HL-60 (cell line): ENCODE data around the gene UBXN10.

ENCODE experiments used
- DNase-seq, 2 experiments: peaks; one replicate each; pipeline ENCODE4 v3.0.0-alpha.2; 2010 to 2020; ENCODE audit warnings: low read depth in 1 of 2, low spot score in 1 of 2
- H3K27ac ChIP-seq: fragments of 250-450 bp; sonication (Bioruptor Pico); replicated peaks from 2 replicates; pipeline ENCODE4 v1.5.1; 2020; ENCODE audit warnings: mild to moderate bottlenecking, moderate library complexity
- H3K27me3 ChIP-seq: fragments of 250-450 bp; sonication (Bioruptor Pico); 2 replicates; pipeline ENCODE4 v1.5.1; 2021; ENCODE audit warnings: mild to moderate bottlenecking, moderate library complexity; ENCODE audit not compliant: insufficient read depth, poor library complexity, severe bottlenecking
- H3K4me3 ChIP-seq: replicated peaks from 2 replicates; pipeline ENCODE4 v1.5.1; 2011; ENCODE audit warnings: mild to moderate bottlenecking, control low read depth, low read length; ENCODE audit not compliant: insufficient read depth
- CTCF ChIP-seq: IDR thresholded peaks from one replicate; pipeline ENCODE4 v1.5.1; 2011; ENCODE audit warnings: low read length, control low read depth, inconsistent platforms; ENCODE audit not compliant: insufficient read depth
- GABPA ChIP-seq: IDR thresholded peaks from 2 replicates; pipeline ENCODE4 v1.6.1; 2012; ENCODE audit warnings: low read depth
- POLR2AphosphoS5 ChIP-seq: IDR thresholded peaks from 2 replicates; pipeline ENCODE4 v1.6.1; 2012; ENCODE audit warnings: low read depth
- REST ChIP-seq: IDR thresholded peaks from 2 replicates; pipeline ENCODE4 v1.6.1; 2012; ENCODE audit warnings: low read depth; ENCODE audit not compliant: insufficient replicate concordance
- SPI1 ChIP-seq: IDR thresholded peaks from 2 replicates; pipeline ENCODE4 v1.6.1; 2012; ENCODE audit warnings: low read depth, mild to moderate bottlenecking, borderline replicate concordance

Gene UBXN10

GRCh38 chr1:20180129-20180843 lies 5.6 kb upstream of the UBXN10 start:
- Histone ChIP-seq H3K27ac (no peak overlapping the region), H3K27me3 (no peaks in the 10 kb centered on the region), H3K4me3 (no peak overlapping the region)
- no peak for DNase-seq
- TF ChIP-seq CTCF (no peak), REST (no peak), POLR2AphosphoS5 (no peak), SPI1 (no peak), GABPA (no peak)

- DNase-seq = no peak
- H3K27ac ChIP-seq = no peak overlapping the region
- TF ChIP-seq REST = no peak
- no peak for TF ChIP-seq GABPA
- TF ChIP-seq CTCF = no peak
- no peak for TF ChIP-seq POLR2AphosphoS5
- TF ChIP-seq SPI1 = no peak
- no peak overlapping the region for H3K4me3 ChIP-seq
- H3K27me3 ChIP-seq = no peaks in the 10 kb centered on the region
Observed at GRCh38 chr1:20180844-20181207, 5.1 kb upstream of the UBXN10 start.

GRCh38 chr1:20182415-20182814 lies 3.5 kb upstream of the UBXN10 start:
- no peak overlapping the region for H3K4me3 ChIP-seq
- H3K27me3 ChIP-seq = no peaks in the 10 kb centered on the region
- no peak for DNase-seq
- no peak overlapping the region for H3K27ac ChIP-seq
- TF ChIP-seq REST (no peak), SPI1 (no peak), POLR2AphosphoS5 (no peak), CTCF (no peak), GABPA (no peak)
